NAMALWA (cell line): ENCODE results near the gene HOXA2.
A peak's percentile ranks its signal among the peaks of the same experiment; 100 is the strongest.

Source experiments
- DNase-seq: peaks from one replicate; pipeline ENCODE4 v3.0.0-alpha.2; 2015; ENCODE audit warnings: low spot score

HOXA2 gene

GRCh38 chr7:27098578-27099451 lies 3.7 kb downstream of the HOXA2 start:
- DNase-seq: no peak

- no peak for DNase-seq
These were observed 4.6 kb downstream of the HOXA2 start for GRCh38 chr7:27097686-27098577.

GRCh38 chr7:27096768-27097514 lies 5.5 kb downstream of the HOXA2 start:
- peak; percentile 34 for DNase-seq

GRCh38 chr7:27095897-27096767 lies 6.4 kb downstream of the HOXA2 start, which contains the start of gene HOXA1:
HOXA1 (minus strand) TSS chr7:27096000; CDS start chr7:27095912, 88 bp downstream.
- DNase-seq: peak; percentile 98

DNA sequence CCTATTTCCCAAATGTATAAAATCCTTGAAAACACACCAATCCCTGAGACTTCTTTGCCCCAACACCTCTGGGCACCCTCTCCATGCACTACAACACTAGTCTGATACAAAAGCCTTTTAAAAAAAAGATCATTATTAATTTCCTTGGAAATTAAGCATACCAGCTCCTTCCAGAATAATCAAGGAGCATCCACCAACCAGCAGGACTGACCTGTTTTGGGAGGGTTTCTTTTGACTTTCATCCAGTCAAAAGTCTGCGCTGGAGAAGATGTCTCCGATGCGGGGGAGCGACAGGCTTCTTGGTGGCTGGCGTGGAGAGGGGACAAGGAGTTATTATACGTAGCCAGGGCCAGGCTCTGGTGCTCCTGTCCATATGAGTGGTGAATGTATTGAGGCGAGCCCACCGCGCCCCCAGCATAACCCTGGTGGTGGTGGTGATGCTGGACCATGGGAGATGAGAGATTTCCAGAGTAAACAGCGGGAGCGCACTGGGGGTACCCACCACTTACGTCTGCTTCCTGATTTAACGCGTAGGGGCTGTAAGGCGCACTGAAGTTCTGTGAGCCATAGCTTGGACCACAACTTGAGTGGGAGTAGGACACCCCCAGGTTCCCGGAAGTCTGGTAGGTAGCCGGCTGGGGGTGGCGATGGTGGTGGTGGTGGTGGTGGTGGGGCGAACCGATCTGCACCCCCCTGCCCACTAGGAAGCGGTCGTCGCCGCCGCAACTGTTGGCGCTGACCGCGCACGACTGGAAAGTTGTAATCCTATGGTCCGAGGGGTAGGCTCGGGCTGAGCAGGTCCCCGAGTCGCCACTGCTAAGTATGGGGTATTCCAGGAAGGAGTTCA lies 7.2 kb downstream of the HOXA2 start:
- DNase-seq: peak; percentile 21

GRCh38 chr7:27094304-27095049 lies 8.0 kb downstream of the HOXA2 start:
- no peak for DNase-seq

DNA sequence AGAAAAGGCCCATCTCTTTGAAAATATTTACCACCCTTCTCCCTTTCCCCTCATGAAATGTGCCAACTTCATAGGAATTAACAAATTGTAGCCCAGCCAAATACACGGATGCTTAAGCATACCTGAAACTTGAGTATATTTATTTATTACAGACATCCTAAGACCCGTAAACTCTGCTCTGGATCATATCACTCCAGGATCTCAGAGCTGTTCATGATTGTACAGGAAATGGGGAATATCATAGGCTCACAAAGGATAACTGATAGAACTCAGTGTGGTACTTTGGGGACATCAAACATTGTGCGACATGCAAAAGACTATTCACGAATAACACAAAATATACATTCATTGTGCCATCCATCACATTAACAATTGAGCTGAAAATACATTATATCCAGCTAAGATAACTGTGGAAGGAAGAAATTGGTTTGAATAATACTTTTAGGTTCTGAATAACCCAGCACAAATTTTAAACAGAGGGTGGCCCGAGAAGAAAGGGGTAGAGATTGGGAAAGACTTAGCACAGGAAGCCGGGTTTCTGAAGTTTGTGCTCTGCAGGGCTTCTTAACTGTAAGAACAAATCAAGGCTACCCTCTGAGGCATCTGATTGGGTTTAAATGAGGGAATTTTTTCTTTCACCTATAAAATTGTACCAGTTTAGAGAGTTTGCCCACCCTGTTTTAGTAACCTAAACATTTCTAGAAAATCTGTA lies 9.1 kb downstream of the HOXA2 start:
- DNase-seq: no peak

DNA sequence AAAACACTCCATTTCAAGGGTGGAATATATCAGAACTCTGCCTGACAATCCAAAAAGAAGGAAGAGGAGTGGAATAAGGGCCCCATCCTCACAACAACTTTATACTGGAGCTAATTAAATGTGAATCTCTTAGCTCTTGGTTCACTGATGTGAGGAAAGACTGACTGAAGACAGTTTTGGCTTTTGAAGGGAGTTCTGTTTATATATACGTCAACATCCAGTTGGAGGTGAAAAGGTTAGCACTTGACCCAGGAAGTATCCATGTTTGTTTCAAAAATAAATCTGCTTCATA lies 9.7 kb downstream of the HOXA2 start:
- DNase-seq: no peak

GRCh38 chr7:27091941-27092818 lies 10.3 kb downstream of the HOXA2 start:
- DNase-seq: no peak

DNA sequence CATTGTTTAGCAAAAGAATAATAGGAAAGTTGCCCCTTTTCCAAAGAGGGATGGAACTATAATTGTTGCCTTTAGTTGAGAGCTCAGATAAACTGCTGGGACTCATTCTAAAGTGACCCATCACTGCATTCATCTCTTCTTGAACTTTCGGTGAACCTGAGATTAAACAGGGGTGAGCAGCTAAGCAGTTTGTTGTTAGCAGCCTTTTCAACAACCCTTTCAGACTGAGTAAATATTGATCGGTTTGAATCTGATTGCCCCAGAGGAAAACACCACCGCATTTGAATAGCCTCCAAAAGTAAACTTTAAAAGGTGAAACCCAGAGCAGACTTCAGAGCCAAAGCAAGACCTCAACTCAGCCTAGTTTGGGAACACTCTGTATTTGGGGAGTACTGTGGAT lies 11.4 kb downstream of the HOXA2 start:
- no peak for DNase-seq

GRCh38 chr7:27088002-27088922 lies 14.2 kb downstream of the HOXA2 start:
- no peak for DNase-seq

DNA sequence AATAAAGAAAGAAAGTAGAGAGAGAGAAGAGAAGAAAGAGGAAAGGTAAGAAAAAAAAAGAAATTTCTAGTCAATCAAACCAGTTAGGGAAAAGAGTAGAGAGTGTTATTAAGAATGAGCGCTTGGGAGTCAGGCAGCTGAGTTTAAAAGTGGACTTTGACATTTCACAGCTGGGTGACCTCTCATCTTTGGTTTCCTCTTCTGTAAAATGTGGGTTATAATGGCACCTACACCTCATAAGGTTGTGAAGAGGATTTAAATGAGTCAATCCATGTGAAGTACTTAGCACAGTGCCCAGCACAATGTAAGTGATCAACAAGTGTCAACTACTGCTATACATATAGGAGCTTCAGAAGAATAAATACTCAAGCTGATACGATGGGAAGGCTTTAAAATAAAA lies 18.8 kb downstream of the HOXA2 start:
- no peak for DNase-seq

DNA sequence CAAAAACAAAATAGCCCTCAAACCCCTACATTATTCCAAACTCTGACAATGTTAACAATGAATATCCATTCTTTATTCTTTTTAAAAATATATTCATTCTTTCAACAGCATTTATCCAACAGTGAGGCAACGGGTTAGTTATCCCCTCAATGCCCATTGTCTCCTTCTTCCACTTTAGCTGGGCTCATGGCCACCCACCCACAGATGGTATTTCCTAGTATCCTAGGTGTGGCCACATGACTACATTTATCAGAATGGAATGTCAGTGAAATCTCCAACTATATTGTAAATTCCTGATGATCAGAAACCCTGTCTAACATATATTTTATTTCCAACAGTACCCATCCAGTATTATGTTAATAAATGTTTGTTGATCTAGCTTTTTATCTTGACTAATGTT lies 20.3 kb downstream of the HOXA2 start:
- DNase-seq: no peak

GRCh38 chr7:27080844-27081436 lies 21.5 kb downstream of the HOXA2 start:
- DNase-seq: no peak

DNA sequence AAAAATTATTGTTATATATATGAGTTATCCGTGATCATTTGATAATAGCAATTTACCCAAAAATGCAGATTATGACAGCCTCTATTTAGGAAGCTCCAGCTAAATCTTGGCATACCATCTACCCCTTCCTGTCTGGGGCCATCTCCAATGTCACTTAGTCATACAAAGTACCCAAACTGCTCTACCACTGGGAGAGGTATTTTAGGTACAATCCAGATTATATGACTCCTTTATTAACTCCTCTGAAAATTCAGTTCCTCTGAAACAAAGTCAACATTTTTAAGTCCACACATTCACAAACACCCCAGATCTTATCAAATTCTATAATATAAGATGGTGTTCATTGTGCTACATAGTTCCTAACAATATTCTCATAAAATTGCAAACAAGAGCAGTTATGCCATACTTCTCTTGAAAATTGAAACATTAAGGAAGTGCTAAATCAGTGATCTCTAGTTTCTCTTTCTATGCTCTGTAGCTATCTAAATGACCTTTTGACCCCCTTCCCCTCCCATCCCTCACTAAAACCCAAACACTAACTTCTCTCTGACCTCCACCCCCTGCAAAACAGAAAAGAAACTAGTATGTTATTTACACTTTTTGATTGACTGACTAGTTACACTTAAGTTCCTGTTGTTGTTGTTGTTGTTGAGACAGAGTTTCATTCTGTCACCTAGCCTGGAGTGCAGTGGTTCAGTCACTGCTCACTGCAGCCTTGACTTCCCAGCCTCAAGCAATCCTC lies 23.1 kb downstream of the HOXA2 start:
- DNase-seq: no peak
